Measurements from ENCODE around the gene HDHD3. TPM values are rescaled to one million over a fixed set of nuclear protein-coding genes. Genes with fewer than 3 reads are reported as not detected.

Gene HDHD3
- total RNA-seq, 4 donors from 2014 or later, result 7.8 to 33.0 (median 20.9) TPM

- no peak for TF ChIP-seq CTCF (IDR thresholded peaks at IDR 0.05; ENCODE audit: low read depth)
These were observed 15.3 kb downstream of the HDHD3 start for GRCh38 chr9:113361304-113362018.

- no peak for TF ChIP-seq CTCF (IDR thresholded peaks at IDR 0.05; ENCODE audit: low read depth)
These were observed 16.4 kb downstream of the HDHD3 start for GRCh38 chr9:113360242-113360842.

GRCh38 chr9:113359385-113359784 is 17.4 kb downstream of the HDHD3 start:
- no peak for TF ChIP-seq CTCF (IDR thresholded peaks at IDR 0.05; ENCODE audit: low read depth)

GRCh38 chr9:113356686-113357292 is 20.0 kb downstream of the HDHD3 start:
- no peak for TF ChIP-seq CTCF (IDR thresholded peaks at IDR 0.05; ENCODE audit: low read depth)

- no peak for TF ChIP-seq CTCF (IDR thresholded peaks at IDR 0.05; ENCODE audit: low read depth)
These were observed 21.7 kb downstream of the HDHD3 start for GRCh38 chr9:113355040-113355596.

GRCh38 chr9:113352411-113352810 is 24.4 kb downstream of the HDHD3 start:
- no peak for TF ChIP-seq CTCF (IDR thresholded peaks at IDR 0.05; ENCODE audit: low read depth)

GRCh38 chr9:113352006-113352405 is 24.8 kb downstream of the HDHD3 start:
- TF ChIP-seq CTCF (IDR thresholded peaks at IDR 0.05; ENCODE audit: low read depth), result no peak
